ENCODE measurements around the gene URB2. TPM values are rescaled to one million over a fixed set of nuclear protein-coding genes. Genes with fewer than 3 reads are reported as not detected.
"Not testable (repeated sequence)": the region's sequence is repeated elsewhere in the genome, so short reads cannot be mapped to it uniquely, and the experiment has no call there.

Gene URB2
- total and polyA plus RNA-seq, 2 experiments from 2014 or later, result 7.6 to 44.3 TPM

DNA sequence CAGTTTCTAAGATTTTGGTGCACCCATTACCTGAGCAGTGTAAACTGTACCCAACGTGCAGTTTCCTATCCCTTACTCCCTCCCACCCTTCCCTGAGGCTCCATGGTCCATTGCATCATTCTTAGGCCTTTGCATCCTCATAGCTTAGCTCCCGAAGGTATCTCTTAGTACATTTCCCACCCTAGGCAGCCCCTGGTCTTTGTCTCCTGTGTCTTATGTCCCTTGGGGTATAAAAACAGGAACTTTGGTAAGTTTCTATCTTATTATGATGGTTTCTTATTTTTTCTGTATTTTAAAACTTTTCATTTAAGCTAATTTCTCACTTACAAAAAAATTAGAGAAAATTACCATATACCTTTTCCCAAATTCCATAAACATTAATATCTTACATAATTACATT is 78.1 kb downstream of the URB2 start (continued):
- TF ChIP-seq, protein P1, sequence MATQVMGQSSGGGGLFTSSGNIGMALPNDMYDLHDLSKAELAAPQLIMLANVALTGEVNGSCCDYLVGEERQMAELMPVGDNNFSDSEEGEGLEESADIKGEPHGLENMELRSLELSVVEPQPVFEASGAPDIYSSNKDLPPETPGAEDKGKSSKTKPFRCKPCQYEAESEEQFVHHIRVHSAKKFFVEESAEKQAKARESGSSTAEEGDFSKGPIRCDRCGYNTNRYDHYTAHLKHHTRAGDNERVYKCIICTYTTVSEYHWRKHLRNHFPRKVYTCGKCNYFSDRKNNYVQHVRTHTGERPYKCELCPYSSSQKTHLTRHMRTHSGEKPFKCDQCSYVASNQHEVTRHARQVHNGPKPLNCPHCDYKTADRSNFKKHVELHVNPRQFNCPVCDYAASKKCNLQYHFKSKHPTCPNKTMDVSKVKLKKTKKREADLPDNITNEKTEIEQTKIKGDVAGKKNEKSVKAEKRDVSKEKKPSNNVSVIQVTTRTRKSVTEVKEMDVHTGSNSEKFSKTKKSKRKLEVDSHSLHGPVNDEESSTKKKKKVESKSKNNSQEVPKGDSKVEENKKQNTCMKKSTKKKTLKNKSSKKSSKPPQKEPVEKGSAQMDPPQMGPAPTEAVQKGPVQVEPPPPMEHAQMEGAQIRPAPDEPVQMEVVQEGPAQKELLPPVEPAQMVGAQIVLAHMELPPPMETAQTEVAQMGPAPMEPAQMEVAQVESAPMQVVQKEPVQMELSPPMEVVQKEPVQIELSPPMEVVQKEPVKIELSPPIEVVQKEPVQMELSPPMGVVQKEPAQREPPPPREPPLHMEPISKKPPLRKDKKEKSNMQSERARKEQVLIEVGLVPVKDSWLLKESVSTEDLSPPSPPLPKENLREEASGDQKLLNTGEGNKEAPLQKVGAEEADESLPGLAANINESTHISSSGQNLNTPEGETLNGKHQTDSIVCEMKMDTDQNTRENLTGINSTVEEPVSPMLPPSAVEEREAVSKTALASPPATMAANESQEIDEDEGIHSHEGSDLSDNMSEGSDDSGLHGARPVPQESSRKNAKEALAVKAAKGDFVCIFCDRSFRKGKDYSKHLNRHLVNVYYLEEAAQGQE (IDR thresholded peaks at IDR 0.05; ENCODE audit: unreplicated experiment), result no peak
- TF ChIP-seq EZH2 (IDR thresholded peaks at IDR 0.05; ENCODE audit: low read depth, unreplicated experiment) (no peak), CREB1 (CRISPR knock-in tag; IDR thresholded peaks at IDR 0.05; ENCODE audit: low read depth) (no peak), STAT1 (IDR thresholded peaks at IDR 0.05; ENCODE audit: unreplicated experiment) (no peak)
- TF ChIP-seq, protein P2, sequence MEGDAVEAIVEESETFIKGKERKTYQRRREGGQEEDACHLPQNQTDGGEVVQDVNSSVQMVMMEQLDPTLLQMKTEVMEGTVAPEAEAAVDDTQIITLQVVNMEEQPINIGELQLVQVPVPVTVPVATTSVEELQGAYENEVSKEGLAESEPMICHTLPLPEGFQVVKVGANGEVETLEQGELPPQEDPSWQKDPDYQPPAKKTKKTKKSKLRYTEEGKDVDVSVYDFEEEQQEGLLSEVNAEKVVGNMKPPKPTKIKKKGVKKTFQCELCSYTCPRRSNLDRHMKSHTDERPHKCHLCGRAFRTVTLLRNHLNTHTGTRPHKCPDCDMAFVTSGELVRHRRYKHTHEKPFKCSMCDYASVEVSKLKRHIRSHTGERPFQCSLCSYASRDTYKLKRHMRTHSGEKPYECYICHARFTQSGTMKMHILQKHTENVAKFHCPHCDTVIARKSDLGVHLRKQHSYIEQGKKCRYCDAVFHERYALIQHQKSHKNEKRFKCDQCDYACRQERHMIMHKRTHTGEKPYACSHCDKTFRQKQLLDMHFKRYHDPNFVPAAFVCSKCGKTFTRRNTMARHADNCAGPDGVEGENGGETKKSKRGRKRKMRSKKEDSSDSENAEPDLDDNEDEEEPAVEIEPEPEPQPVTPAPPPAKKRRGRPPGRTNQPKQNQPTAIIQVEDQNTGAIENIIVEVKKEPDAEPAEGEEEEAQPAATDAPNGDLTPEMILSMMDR (conservative IDR thresholded peaks at IDR 0.05; ENCODE audit: low read depth in 2 of 2), result no peak

DNA sequence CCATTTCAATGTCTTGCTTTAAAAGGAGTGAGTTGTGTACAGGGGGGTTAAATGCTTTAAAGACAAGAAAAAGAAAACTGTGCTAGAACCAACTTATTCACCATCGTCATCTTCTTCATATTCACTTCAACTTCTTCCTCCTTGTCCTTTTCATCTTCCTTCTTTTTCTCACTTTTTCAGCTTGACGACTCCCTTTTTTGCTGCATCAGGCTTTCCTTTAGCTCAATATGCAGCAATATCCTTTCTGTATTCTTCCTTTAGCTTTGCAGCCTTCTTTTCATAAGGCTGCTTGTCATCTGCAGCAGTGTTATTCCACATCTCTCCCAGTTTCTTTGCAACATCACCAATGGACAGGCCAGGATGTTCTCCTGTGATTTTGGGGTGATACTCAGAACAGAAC is 79.1 kb downstream of the URB2 start:
- not testable (repeated sequence) for H3K4me1 ChIP-seq (ENCODE audit: insufficient read depth); H3K4me3 ChIP-seq; H3K27me3 Mint-ChIP-seq (ENCODE audit: insufficient read depth, low read depth, poor library complexity); ATAC-seq; DNase-seq (ENCODE audit: low spot score); H3K4me3 Mint-ChIP-seq; H4K20me1 ChIP-seq (replicated peaks; ENCODE audit: insufficient read depth); H3K27me3 ChIP-seq (ENCODE audit: insufficient read depth); H3K79me2 ChIP-seq (replicated peaks; ENCODE audit: insufficient read depth); H3K27ac ChIP-seq (ENCODE audit: low read depth); H3K4me2 ChIP-seq; H3K36me3 ChIP-seq (ENCODE audit: insufficient read depth); H3F3A ChIP-seq (replicated peaks; ENCODE audit: low read depth)
- peaks cover 17% of the 10 kb centered on the region for H3K4me1 Mint-ChIP-seq
- H3K27ac Mint-ChIP-seq, result 0 out of 2 replicates have a peak overlapping the region, but pooled peaks have one; percentile 7
- peaks cover 33% of the 10 kb centered on the region for H3K9me3 Mint-ChIP-seq
- peaks cover 12% of the 10 kb centered on the region for H3K9me2 ChIP-seq (ENCODE audit: insufficient read depth)
- peaks cover 46% of the 10 kb centered on the region for H3K36me3 Mint-ChIP-seq (ENCODE audit: low read depth)
- H2AFZ ChIP-seq, result peak overlapping the region; percentile 33; the same call in 1 of the 2 replicates

DNA sequence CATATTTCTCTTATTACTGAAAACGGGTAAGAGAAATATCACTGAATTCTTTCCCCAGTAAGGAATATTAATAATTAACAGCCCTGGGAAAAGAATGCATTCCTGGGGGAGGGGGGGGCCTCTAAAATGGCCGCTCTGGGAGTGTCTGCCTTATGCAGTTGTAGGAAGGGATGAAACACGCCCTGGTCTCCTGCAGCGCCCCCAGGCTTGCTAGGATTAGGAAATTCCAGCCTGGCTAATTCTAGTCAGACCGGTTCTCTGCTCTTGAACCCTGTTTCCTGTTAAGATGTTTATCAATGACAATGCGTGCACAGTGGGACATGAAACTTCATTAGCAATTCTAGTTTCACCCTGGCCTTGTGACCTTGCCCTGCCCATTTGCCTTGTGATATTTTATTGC is 81.1 kb downstream of the URB2 start:
- peak overlapping the region; percentile 98 for H3K27ac Mint-ChIP-seq
- H3K27me3 Mint-ChIP-seq (ENCODE audit: insufficient read depth, low read depth, poor library complexity), result not testable (repeated sequence)

More for the DNA sequence above, 81.1 kb downstream of the URB2 start:
- not testable (repeated sequence) for H3F3A ChIP-seq (replicated peaks; ENCODE audit: low read depth); H4K20me1 ChIP-seq (replicated peaks; ENCODE audit: insufficient read depth); DNase-seq (ENCODE audit: low spot score); H3K36me3 ChIP-seq (ENCODE audit: insufficient read depth); H3K4me1 ChIP-seq (ENCODE audit: insufficient read depth); H2AFZ ChIP-seq; H3K27me3 ChIP-seq (ENCODE audit: insufficient read depth); ATAC-seq; H3K79me2 ChIP-seq (replicated peaks; ENCODE audit: insufficient read depth); H3K9me2 ChIP-seq (ENCODE audit: insufficient read depth); H3K4me3 Mint-ChIP-seq; H3K4me2 ChIP-seq; H3K4me3 ChIP-seq
- H3K27ac ChIP-seq (ENCODE audit: low read depth), result peak overlapping the region; percentile 80; the same call in 1 of the 2 replicates
- Mint-ChIP-seq H3K36me3 (ENCODE audit: low read depth) (peaks cover 45% of the 10 kb centered on the region), H3K4me1 (peaks cover 24% of the 10 kb centered on the region), H3K9me3 (peaks cover 32% of the 10 kb centered on the region)
